Activated CD4-positive, alpha-beta T cell treated with anti-CD3 and anti-CD28 coated beads for 24 hours (primary cell): ENCODE measurements around the gene STX4.
A peak's percentile ranks its signal among the peaks of the same experiment; 100 is the strongest.
"Not testable (repeated sequence)": the region's sequence is repeated elsewhere in the genome, so short reads cannot be mapped to it uniquely, and the experiment has no call there.

Experiments
- DNase-seq, 2 donors: peaks; one replicate each; pipeline ENCODE4 v3.0.0-alpha.2; 2020; ENCODE audit warnings: low read depth in 2 of 2

Gene STX4

GRCh38 chr16:30998852-30999761 lies 34.3 kb upstream of the STX4 start:
- no peak for DNase-seq

- DNase-seq: no peak
Observed at GRCh38 chr16:31000671-31001382, 32.5 kb upstream of the STX4 start.

GRCh38 chr16:31001507-31002249 lies 31.7 kb upstream of the STX4 start:
- no peak for DNase-seq

GRCh38 chr16:31002250-31002700 lies 31.1 kb upstream of the STX4 start:
- no peak for DNase-seq

GRCh38 chr16:31002862-31003341 lies 30.5 kb upstream of the STX4 start:
- DNase-seq: no peak

- DNase-seq: no peak
Observed at GRCh38 chr16:31003744-31004143, 29.6 kb upstream of the STX4 start.

GRCh38 chr16:31004658-31005057 lies 28.7 kb upstream of the STX4 start:
- DNase-seq: no peak

GRCh38 chr16:31005350-31006085 lies 27.8 kb upstream of the STX4 start:
- DNase-seq: no peak

GRCh38 chr16:31006086-31006385 lies 27.3 kb upstream of the STX4 start:
- no peak for DNase-seq

GRCh38 chr16:31006589-31006988 lies 26.8 kb upstream of the STX4 start:
- DNase-seq: no peak

GRCh38 chr16:31007684-31008083 lies 25.7 kb upstream of the STX4 start:
- no peak for DNase-seq

- no peak for DNase-seq
Observed at GRCh38 chr16:31008149-31008548, 25.2 kb upstream of the STX4 start.

GRCh38 chr16:31008551-31008950 lies 24.8 kb upstream of the STX4 start:
- DNase-seq: no peak

- DNase-seq: no peak
Observed at GRCh38 chr16:31009120-31009519, 24.2 kb upstream of the STX4 start.

GRCh38 chr16:31009894-31010584 lies 23.3 kb upstream of the STX4 start:
- no peak for DNase-seq

- DNase-seq: peak; percentile 28 to 32
Observed at GRCh38 chr16:31010585-31011325, 22.6 kb upstream of the STX4 start, which contains the start of gene STX1B. Gene STX1B (minus strand): TSS chr16:31010638. CDS start chr16:31010396, 242 bp downstream.

- DNase-seq: not testable (repeated sequence)
Observed at GRCh38 chr16:31011815-31012214, 21.5 kb upstream of the STX4 start.

- DNase-seq: not testable (repeated sequence)
Observed at GRCh38 chr16:31013292-31013691, 20.1 kb upstream of the STX4 start.

- no peak for DNase-seq
Observed at GRCh38 chr16:31016018-31016417, 17.3 kb upstream of the STX4 start.

- DNase-seq: not testable (repeated sequence)
Observed at GRCh38 chr16:31017756-31018155, 15.6 kb upstream of the STX4 start.
